ENCODE results near the gene HDAC3.

Gene HDAC3

DNA sequence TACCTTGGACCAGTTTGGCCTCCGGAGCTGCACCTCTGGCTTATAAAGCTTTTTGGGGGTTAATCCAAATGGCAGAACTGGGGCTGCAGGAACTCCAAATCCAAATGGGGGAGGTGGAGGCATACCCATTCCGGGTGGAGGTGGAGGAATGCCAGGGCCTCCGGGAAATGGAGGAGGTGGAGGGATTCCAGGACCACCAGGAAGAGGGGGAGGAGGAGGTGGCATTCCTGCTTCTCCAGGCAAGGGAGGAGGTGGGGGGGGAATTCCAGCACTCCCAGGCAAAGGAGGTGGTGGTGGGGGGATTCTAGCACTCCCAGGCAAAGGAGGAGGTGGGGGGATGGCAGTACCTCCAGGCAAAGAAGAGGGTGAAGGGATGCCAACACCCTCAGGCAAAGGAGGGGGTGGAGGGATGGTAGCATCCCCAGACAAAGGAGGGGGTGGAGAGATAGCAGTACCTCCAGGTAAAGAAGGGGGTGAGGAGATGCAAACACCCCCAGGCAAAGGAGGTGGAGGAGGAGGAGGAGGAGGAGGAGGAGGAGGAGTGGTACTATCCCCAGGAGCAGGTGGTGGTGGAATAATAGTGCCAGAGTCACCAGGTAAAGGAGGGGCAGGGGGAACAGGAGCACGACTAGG is 63.0 kb downstream of the HDAC3 start:
- TF ChIP-seq, protein P1, sequence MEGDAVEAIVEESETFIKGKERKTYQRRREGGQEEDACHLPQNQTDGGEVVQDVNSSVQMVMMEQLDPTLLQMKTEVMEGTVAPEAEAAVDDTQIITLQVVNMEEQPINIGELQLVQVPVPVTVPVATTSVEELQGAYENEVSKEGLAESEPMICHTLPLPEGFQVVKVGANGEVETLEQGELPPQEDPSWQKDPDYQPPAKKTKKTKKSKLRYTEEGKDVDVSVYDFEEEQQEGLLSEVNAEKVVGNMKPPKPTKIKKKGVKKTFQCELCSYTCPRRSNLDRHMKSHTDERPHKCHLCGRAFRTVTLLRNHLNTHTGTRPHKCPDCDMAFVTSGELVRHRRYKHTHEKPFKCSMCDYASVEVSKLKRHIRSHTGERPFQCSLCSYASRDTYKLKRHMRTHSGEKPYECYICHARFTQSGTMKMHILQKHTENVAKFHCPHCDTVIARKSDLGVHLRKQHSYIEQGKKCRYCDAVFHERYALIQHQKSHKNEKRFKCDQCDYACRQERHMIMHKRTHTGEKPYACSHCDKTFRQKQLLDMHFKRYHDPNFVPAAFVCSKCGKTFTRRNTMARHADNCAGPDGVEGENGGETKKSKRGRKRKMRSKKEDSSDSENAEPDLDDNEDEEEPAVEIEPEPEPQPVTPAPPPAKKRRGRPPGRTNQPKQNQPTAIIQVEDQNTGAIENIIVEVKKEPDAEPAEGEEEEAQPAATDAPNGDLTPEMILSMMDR (IDR thresholded peaks at IDR 0.05; ENCODE audit: control insufficient read depth, insufficient read depth, low read depth, low read length, missing control alignments) = no peak
- DNase-seq (ENCODE audit: low read depth) = no peak
- H3K4me3 ChIP-seq (ENCODE audit: control insufficient read depth, low read depth, low read length) = no peak overlapping the region

Data from AG09309 (cell line).